GM10847 (cell line): ENCODE measurements around the gene NCOA1.

Experiments used
- POLR2A ChIP-seq: IDR thresholded peaks from 2 replicates; pipeline ENCODE4 v1.6.1; 2011; ENCODE audit not compliant: insufficient read length; ENCODE audit errors: extremely low read depth

The NCOA1 gene

GRCh38 chr2:24466871-24467870 is 23.9 kb upstream of the NCOA1 start:
- TF ChIP-seq POLR2A, result no peak

- no peak for TF ChIP-seq POLR2A
Observed at GRCh38 chr2:24469148-24469650, 21.9 kb upstream of the NCOA1 start.

- TF ChIP-seq POLR2A, result no peak
Observed at GRCh38 chr2:24471662-24472061, 19.4 kb upstream of the NCOA1 start.

- no peak for TF ChIP-seq POLR2A
Observed at GRCh38 chr2:24472416-24472815, 18.6 kb upstream of the NCOA1 start.

- no peak for TF ChIP-seq POLR2A
Observed at GRCh38 chr2:24473626-24474025, 17.4 kb upstream of the NCOA1 start.

- no peak for TF ChIP-seq POLR2A
Observed at GRCh38 chr2:24474053-24474452, 17.0 kb upstream of the NCOA1 start.

- no peak for TF ChIP-seq POLR2A
Observed at GRCh38 chr2:24477229-24477628, 13.8 kb upstream of the NCOA1 start.

GRCh38 chr2:24478243-24478642 is 12.8 kb upstream of the NCOA1 start:
- TF ChIP-seq POLR2A, result no peak

DNA sequence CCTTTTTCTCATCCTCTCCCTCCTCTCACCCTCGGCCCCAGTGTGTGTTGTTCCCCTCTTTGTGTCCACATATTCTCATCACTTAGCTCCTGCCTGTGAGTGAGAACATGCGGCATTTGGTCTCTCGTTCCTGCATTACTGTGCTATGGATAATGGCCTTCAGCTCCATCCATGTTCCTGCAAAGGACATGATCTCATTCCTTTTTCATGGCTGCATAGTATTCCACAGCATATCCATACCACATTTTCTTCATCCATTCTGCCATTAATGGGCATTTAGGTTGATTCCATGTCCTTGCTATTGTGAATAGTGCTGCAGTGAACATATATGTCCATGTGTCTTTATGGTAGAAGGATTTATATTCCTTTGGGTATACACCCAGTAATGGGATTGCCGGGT is 10.8 kb upstream of the NCOA1 start:
- TF ChIP-seq POLR2A, result no peak

- no peak for TF ChIP-seq POLR2A
Observed at GRCh38 chr2:24482251-24482971, 8.6 kb upstream of the NCOA1 start.

- no peak for TF ChIP-seq POLR2A
Observed at GRCh38 chr2:24482972-24483300, 8.1 kb upstream of the NCOA1 start.

GRCh38 chr2:24485197-24485596 is 5.9 kb upstream of the NCOA1 start:
- no peak for TF ChIP-seq POLR2A

- TF ChIP-seq POLR2A, result no peak
Observed at GRCh38 chr2:24486636-24487205, 4.3 kb upstream of the NCOA1 start.

DNA sequence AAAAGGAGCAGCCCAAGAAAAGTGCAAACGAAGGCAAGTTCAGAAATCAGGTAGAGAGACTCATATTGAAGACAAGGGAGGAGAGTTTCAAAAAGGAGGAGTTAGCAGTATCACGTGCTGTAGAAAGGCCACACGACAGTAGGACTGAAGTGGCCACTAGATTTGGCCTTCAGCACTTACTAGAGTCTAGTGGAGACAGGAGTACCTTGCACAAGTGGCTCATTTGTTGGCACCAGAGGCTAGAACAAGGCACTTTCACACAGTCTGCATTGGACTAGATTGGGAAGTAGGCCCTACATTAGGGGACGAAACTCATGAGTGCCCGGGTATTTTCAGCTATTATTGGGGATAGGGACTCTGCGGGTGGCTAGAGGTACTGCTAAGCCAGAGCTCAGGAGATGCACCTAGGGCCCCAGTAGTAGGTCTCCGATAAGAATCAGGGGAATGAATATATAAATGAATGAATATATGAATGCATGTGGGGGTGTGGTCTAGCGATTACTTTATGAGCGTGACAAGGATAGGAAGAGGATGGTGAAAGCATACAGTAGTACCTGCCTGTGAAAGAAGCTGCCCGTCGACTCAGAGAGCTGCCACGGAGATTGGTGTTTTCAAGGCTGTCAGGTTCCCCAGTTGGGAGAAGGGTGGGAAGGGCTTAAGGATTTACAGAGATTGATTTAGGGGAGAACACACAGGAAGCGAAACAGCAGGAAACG is 1.4 kb upstream of the NCOA1 start:
- no peak for TF ChIP-seq POLR2A

GRCh38 chr2:24490181-24490689 is 819 bp upstream of the NCOA1 start:
- no peak for TF ChIP-seq POLR2A
